Breast epithelium (tissue), 4 donors: ENCODE measurements around the gene PAQR4. TPM values are rescaled to one million over a fixed set of nuclear protein-coding genes. Genes with fewer than 3 reads are reported as not detected.
"Not testable (repeated sequence)": the region's sequence is repeated elsewhere in the genome, so short reads cannot be mapped to it uniquely, and the experiment has no call there.

Source experiments
- DNase-seq, 2 donors: peaks; one replicate each; pipeline ENCODE4 v3.0.0-alpha.2; 2019; ENCODE audit warnings: low spot score in 2 of 2
- H3K27ac ChIP-seq, 2 donors: fragments of 200-600 bp; sonication (generic) in 1 of 2; one replicate each; pipeline ENCODE4 v1.5.1; 2016 to 2019; ENCODE audit warnings: mild to moderate bottlenecking in 1 of 2
- H3K27me3 ChIP-seq, 2 donors: fragments of 200-600 bp; sonication (generic) in 1 of 2; one replicate each; pipeline versions ENCODE4 v1.5.1 to v1.6.0; 2017 to 2019; ENCODE audit warnings: control low read depth in 1 of 2, mild to moderate bottlenecking in 1 of 2
- H3K36me3 ChIP-seq: fragments of 200-600 bp; one replicate; pipeline ENCODE4 v1.5.1; 2019
- H3K4me1 ChIP-seq, 2 donors: fragments of 200-600 bp; sonication (generic); one replicate each; pipeline ENCODE4 v1.5.1; 2016 to 2019; ENCODE audit warnings: control low read depth in 1 of 2
- H3K4me3 ChIP-seq, 3 donors: fragments of 200-600 bp; sonication (generic); 1 replicate in 2 of 3; 2 replicates in 1 of 3; pipeline ENCODE4 v1.5.1; 2016 to 2019; ENCODE audit warnings: mild to moderate bottlenecking in 3 of 3, moderate library complexity in 2 of 3
- H3K9me3 ChIP-seq, 2 donors: fragments of 200-600 bp; sonication (generic) in 1 of 2; one replicate each; pipeline ENCODE4 v1.5.1; 2016 to 2019; ENCODE audit warnings: control low read depth in 1 of 2
- POLR2A ChIP-seq: fragments of 450-650 bp; IDR thresholded peaks from one replicate; pipeline ENCODE4 v1.6.1; 2016; ENCODE audit warnings: antibody characterized with exemption, mild to moderate bottlenecking, moderate library complexity
- POLR2AphosphoS5 ChIP-seq, 3 donors: sonication (generic); formaldehyde crosslinking; IDR thresholded peaks; one replicate each; pipeline ENCODE4 v1.6.1; 2017; ENCODE audit warnings: antibody characterized with exemption in 3 of 3
- intact Hi-C: fragments of 100-400 bp; cut with DNase I; formaldehyde crosslinking; loops from one replicate; pipeline ENCODE4 v1.15.1; 2023; ENCODE audit warnings: low total_unique reads
- total RNA-seq, 3 donors: library from RNA; depleted of rRNA; stranded (reverse); fragments of >200 nt; gene quantifications; one replicate each; pipeline ENCODE4 v1.1.0, GENCODE V29; 2016
- TF ChIP-seq, protein P1 (sequence below), 3 donors: fragments of 450-650 bp; IDR thresholded peaks; one replicate each; pipeline ENCODE4 v1.5.1; 2016 to 2017; ENCODE audit warnings: antibody characterized with exemption in 3 of 3, mild to moderate bottlenecking in 3 of 3, moderate library complexity in 3 of 3

The PAQR4 gene
- total RNA-seq, 3 donors from 2014 or later = 2.0 to 4.0 (median 3.7) TPM

DNA sequence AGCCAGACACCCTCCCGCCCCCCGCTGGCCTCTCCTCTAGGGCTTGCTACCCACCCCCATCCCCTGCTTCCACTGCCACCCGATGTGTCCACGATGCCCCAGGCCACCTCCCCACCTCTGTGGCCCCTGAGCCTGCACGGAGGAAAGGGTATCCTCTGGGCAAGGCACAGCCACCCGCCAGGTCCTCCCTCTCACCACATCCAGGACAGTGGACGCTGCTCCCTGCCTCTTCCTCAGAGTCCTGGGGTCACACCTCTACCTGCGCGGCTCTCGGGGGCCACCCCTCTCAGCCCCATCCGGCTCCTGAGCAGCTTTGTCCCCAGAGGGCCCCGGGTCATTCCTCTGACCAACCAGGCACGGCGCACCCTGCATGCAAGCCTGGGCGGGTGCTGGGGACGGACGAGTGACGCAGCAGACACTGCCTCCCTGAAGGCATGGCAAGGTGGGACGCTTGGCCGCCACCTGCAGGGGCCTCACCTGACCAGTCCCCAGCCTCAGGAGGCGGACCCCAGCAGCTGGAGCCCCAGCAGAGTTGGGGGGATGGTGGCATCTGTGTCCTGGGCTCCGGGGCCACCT, 32.6 kb upstream of the PAQR4 start:
- intact Hi-C loops = no loop called here
- no peak overlapping the region for H3K27ac ChIP-seq
- no peak overlapping the region for H3K4me3 ChIP-seq
- H3K9me3 ChIP-seq = no peaks in the 10 kb centered on the region
- TF ChIP-seq POLR2A (no peak), POLR2AphosphoS5 (IDR thresholded peaks at IDR 0.05) (no peak)
- TF ChIP-seq, protein P1, sequence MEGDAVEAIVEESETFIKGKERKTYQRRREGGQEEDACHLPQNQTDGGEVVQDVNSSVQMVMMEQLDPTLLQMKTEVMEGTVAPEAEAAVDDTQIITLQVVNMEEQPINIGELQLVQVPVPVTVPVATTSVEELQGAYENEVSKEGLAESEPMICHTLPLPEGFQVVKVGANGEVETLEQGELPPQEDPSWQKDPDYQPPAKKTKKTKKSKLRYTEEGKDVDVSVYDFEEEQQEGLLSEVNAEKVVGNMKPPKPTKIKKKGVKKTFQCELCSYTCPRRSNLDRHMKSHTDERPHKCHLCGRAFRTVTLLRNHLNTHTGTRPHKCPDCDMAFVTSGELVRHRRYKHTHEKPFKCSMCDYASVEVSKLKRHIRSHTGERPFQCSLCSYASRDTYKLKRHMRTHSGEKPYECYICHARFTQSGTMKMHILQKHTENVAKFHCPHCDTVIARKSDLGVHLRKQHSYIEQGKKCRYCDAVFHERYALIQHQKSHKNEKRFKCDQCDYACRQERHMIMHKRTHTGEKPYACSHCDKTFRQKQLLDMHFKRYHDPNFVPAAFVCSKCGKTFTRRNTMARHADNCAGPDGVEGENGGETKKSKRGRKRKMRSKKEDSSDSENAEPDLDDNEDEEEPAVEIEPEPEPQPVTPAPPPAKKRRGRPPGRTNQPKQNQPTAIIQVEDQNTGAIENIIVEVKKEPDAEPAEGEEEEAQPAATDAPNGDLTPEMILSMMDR (IDR thresholded peaks at IDR 0.05) = no peak
- no peak for DNase-seq
- no peaks in the 10 kb centered on the region for H3K27me3 ChIP-seq
- H3K36me3 ChIP-seq = no peaks in the 10 kb centered on the region
- H3K4me1 ChIP-seq = no peaks in the 10 kb centered on the region

DNA sequence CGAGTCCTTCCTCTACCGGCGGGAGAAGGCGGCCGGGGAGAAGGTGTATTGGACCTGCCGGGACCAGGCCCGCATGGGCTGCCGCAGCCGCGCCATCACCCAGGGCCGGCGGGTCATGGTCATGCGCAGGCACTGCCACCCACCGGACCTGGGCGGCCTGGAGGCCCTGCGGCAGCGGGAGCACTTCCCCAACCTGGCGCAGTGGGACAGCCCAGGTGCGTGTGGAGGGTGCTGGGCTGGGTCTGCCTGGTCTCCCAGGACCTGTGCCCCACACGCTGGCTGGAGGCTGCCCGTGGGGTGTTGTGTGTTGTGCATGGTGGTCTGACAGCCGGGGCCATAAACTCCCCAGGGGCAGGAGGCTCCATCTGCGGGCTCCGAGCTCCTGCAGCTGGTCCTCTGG, 32.0 kb upstream of the PAQR4 start:
- Histone ChIP-seq H3K4me3 (no peak overlapping the region), H3K27ac (no peak overlapping the region), H3K9me3 (no peaks in the 10 kb centered on the region), H3K36me3 (no peaks in the 10 kb centered on the region), H3K27me3 (no peaks in the 10 kb centered on the region), H3K4me1 (no peaks in the 10 kb centered on the region)
- intact Hi-C loops = no loop called here
- TF ChIP-seq, protein P1 (IDR thresholded peaks at IDR 0.05) = no peak
- TF ChIP-seq POLR2A (no peak), POLR2AphosphoS5 (IDR thresholded peaks at IDR 0.05) (no peak)
- no peak for DNase-seq

DNA sequence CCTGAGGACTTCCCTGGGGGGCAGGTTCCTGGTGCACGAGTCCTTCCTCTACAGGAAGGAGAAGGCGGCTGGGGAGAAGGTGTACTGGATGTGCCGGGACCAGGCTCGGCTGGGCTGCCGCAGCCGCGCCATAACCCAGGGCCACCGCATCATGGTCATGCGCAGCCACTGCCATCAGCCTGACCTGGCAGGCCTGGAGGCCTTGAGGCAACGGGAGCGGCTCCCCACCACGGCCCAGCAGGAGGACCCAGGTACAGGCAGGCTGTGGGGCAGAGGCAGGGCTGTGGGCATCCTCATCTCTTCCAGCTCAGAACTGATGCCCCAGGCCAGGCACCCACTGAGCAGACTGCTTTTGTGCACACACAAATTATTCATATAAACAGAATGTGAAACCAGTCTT, 30.9 kb upstream of the PAQR4 start:
- H3K27ac ChIP-seq = no peak overlapping the region
- no peaks in the 10 kb centered on the region for H3K9me3 ChIP-seq
- no peaks in the 10 kb centered on the region for H3K4me1 ChIP-seq
- no peaks in the 10 kb centered on the region for H3K36me3 ChIP-seq
- intact Hi-C loops = no loop called here
- TF ChIP-seq, protein P1 (IDR thresholded peaks at IDR 0.05) = no peak
- TF ChIP-seq POLR2A (no peak), POLR2AphosphoS5 (IDR thresholded peaks at IDR 0.05) (no peak)
- H3K27me3 ChIP-seq = no peaks in the 10 kb centered on the region
- DNase-seq = no peak
- H3K4me3 ChIP-seq = no peak overlapping the region

DNA sequence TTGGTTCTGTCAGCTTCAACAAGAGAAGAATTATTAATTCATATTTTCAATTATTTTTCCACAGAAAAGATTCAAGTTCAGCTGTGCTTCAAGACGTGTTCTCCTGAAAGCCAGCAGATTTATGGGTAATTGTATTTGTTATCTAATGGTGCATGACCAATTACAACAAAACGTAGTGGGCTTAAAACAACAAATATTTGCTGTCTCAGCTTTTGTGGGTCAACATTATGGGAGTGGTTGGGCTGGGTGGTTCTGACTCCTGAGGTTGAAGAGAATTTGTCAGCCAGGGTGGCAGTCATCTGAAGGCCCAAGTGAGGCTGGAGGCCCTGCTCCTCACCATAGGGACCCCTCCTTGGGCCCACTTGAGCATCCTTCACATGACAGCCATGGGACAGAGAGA, 29.2 kb upstream of the PAQR4 start:
- Histone ChIP-seq H3K4me3 (no peak overlapping the region), H3K36me3 (no peaks in the 10 kb centered on the region), H3K4me1 (no peaks in the 10 kb centered on the region), H3K27ac (no peak overlapping the region), H3K9me3 (no peaks in the 10 kb centered on the region), H3K27me3 (no peaks in the 10 kb centered on the region)
- no peak for DNase-seq
- intact Hi-C loops = no loop called here
- TF ChIP-seq, protein P1 (IDR thresholded peaks at IDR 0.05) = no peak
- TF ChIP-seq POLR2AphosphoS5 (IDR thresholded peaks at IDR 0.05) (no peak), POLR2A (no peak)

DNA sequence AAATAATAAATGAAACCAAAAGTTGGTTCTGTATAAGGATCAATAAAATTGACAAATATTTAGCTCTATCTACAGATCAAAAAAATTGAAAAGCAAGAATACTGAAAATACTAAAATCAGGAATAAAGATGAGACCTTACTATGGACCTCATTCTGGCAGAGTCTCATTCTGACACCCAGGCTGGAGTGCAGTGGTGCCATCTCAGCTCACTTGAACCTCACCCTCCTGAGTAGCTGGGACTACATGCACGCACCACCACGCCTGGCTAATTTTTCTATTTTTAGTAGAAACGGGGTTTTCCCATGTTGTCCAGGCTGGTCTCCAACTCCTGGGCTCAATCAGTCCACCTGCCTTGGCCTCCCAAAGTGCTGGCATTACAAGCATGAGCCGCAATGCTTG, 27.1 kb upstream of the PAQR4 start:
- H3K36me3 ChIP-seq = no peaks in the 10 kb centered on the region

DNA sequence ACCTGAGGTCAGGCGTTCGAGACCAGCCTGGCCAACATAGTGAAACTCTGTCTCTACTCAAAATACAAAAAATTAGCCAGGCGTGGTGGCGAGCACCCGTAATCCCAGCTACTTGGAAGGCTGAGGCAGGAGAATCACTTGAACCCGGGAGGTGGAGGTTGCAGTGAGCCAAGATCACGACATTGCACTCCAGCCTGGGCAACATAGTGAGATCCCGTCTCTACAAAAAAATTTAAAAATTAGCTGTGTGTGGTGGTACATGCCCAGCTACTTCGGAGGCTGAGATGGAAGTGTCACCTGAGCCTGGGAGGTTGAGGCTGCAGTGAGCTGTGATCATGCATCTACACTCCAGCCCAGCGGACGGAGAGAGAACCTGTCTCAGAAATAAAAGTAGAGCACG, 25.4 kb upstream of the PAQR4 start:
- H3K36me3 ChIP-seq, intact Hi-C loops, DNase-seq, H3K4me1 ChIP-seq, H3K27me3 ChIP-seq, H3K4me3 ChIP-seq, H3K9me3 ChIP-seq, H3K27ac ChIP-seq: not testable (repeated sequence)

More for the DNA sequence above, 27.1 kb upstream of the PAQR4 start:
- Histone ChIP-seq H3K4me1 (no peaks in the 10 kb centered on the region), H3K27ac (no peak overlapping the region), H3K27me3 (no peaks in the 10 kb centered on the region), H3K4me3 (no peak overlapping the region), H3K9me3 (no peaks in the 10 kb centered on the region)
- no peak for DNase-seq
- TF ChIP-seq POLR2AphosphoS5 (IDR thresholded peaks at IDR 0.05) = no peak
- TF ChIP-seq, protein P1 (IDR thresholded peaks at IDR 0.05) = no peak
- no peak for TF ChIP-seq POLR2A
- intact Hi-C loops = no loop called here
